Stimulated activated naive CD4-positive, alpha-beta T cell (primary cell): ENCODE measurements around the gene PLA2G4F.

Experiments
- DNase-seq, 6 experiments: peaks; one replicate each; lab custom pipeline; 2025; lab: John Stamatoyannopoulos, UW

PLA2G4F gene, protein sequence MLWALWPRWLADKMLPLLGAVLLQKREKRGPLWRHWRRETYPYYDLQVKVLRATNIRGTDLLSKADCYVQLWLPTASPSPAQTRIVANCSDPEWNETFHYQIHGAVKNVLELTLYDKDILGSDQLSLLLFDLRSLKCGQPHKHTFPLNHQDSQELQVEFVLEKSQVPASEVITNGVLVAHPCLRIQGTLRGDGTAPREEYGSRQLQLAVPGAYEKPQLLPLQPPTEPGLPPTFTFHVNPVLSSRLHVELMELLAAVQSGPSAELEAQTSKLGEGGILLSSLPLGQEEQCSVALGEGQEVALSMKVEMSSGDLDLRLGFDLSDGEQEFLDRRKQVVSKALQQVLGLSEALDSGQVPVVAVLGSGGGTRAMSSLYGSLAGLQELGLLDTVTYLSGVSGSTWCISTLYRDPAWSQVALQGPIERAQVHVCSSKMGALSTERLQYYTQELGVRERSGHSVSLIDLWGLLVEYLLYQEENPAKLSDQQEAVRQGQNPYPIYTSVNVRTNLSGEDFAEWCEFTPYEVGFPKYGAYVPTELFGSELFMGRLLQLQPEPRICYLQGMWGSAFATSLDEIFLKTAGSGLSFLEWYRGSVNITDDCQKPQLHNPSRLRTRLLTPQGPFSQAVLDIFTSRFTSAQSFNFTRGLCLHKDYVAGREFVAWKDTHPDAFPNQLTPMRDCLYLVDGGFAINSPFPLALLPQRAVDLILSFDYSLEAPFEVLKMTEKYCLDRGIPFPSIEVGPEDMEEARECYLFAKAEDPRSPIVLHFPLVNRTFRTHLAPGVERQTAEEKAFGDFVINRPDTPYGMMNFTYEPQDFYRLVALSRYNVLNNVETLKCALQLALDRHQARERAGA

DNA sequence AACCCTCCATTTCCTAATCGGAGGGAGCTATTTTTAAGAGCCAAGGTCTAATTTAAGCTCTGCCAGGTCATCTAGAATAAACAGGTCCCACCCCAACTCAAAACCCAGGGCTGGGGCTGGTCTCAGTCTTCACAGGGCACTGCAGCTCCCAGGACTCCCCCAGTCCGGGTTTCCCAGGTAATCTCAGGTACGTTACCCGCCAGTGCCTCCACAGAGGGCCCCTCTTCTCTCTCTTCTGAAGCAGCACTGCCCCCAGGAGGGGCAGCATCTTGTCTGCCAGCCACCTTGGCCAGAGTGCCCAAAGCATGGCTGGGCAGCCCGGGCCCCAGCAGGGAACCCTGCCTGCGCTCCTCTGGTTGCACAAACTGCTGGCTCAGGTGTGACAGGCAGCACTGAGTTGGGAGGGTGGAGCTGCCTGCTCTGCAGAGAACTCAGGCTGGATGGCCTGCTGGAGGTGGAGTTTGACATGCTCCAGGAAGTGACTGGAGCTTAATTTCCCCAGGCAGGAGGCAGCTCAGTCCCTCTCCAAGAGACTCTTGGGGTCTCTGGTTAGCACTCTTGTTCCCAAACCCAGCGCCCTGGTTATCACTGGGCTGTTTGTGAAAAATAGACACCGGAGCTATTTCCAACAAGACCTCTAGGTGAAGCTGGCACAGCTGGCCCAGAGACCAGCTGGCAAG is at the start of gene PLA2G4F:
Gene PLA2G4F (minus strand): TSS at position 394 of the 680 bp plus-strand sequence. CDS start 87 bp downstream, at position 307.
- no peak for DNase-seq

DNA sequence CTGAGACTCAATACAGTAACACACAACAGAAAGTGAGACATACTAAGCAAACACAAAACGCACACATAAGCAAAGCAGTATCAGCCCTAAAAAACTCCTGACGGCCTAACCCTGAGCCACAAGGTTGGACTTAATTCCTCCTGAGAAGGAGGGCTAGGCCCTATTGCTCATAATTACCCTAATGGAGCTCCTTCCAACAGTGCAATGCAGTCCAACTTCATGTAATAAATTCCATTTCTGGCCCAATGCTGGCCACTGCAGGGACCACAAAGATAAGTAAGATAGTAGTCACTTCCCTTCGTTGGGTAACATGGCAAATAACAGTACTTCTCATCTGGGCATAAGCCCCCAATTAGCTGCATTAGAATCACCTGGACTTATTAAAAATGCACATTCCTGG is 47.5 kb upstream of the PLA2G4F start:
- DNase-seq = no peak

DNA sequence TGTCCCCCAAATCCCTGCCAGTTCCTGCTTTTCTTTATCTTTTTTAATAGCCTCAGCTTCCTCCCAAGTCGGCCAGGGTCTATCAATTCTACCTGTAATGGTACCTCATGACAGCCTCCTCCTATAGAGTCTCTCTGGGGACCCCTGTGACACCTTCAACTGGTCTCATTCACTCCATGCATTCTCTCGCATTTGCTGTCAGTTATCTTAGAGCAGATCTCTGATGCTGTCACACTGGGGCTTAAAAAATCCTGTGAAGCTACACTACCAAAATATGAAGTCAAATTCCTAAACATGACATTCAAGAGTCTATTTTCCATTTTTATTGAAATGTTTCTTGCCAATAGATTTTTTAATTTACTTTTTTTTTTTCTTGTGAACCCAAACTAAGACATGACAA is 46.2 kb upstream of the PLA2G4F start:
- no peak for DNase-seq

DNA sequence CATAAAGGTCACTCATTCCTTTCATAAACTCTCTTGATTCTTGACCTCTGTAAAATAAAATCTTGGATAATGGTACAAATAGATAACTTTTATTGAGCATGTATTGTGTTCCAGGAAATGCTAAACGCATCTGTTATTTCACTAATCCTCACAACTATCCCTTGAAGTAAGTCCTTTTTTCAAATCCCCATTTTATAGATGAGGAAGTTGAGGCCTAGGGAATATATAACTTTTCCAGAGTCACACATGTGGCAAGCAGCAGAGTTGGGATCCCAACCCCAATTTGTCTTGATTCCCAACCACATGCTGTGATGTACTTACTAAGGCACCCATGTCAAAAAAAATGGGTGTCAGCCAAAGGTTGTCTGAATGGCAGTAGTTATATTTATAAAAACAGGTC is 45.4 kb upstream of the PLA2G4F start:
- DNase-seq = no peak

DNA sequence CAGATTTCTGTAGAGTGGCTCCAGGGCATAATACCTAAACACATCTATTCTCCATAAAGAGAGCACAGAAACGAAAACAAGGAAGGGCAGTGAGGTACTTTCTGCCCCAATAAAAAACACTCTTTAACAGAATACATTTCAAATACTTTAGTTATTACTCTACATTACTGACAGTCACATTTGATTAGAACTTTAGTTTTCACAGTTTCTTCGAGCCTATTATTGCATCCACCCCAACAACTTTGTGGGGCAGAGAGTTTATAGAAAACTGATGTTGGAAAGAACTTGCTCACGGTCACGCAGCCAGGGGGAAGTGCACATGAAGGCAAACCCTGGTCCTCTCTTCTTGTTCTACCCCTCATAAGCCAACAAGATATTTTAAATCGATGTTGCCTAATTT is 42.7 kb upstream of the PLA2G4F start:
- no peak for DNase-seq

DNA sequence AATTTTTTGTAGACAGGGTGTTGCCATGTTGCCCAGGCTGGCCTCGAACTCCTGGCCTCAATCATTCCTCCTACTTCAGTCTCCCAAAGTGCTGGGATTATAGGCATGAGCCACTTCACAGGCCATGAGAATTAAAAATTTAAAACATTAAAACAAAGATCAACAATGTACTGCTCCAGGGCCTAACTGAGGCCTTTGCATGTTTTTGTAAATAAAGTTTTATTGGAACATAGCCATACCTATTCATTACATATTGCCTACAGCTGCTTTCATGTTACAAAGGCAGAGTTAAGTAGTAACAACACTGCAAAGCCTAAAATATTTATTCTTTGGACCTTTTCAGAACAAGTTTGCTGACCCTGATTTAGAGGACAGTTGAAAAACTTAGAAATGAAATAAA is 42.1 kb upstream of the PLA2G4F start:
- no peak for DNase-seq

DNA sequence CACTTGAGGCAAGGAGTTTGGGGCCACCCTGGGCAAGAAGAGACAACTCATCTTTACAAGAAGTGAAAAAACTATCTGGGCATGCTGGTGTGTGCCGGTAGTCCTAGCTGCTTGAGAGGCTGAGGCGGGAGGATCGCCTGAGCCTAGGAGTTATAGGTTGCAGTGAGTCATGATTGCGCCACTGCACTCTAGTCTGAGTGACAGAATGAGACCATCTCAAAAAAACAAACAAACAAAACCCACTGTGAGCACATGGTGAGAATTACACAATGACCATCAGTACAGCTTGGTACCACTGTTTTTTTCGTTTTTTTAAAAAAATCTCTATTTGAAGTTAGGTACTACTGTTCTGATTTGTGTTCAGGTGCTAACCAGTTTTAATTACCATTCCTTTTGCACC is 38.1 kb upstream of the PLA2G4F start:
- DNase-seq = no peak

DNA sequence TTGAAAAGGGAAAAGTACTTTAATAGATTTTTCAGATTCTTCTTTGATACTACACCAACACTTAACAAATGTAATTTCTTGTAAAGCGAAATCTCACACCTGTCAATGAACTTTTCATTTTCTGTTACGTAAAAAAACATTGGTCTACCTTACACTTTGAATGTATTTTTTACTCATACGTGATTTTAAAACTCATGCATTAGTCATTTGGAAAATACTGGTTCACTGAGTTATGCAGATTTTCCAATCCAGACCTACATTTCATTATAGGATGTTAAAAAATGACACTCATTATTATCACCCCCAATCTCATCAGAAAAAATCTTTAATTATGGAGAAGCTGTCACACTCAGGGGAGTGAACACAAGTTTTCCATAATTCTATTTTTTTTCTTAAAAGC is 36.9 kb upstream of the PLA2G4F start:
- DNase-seq = no peak

DNA sequence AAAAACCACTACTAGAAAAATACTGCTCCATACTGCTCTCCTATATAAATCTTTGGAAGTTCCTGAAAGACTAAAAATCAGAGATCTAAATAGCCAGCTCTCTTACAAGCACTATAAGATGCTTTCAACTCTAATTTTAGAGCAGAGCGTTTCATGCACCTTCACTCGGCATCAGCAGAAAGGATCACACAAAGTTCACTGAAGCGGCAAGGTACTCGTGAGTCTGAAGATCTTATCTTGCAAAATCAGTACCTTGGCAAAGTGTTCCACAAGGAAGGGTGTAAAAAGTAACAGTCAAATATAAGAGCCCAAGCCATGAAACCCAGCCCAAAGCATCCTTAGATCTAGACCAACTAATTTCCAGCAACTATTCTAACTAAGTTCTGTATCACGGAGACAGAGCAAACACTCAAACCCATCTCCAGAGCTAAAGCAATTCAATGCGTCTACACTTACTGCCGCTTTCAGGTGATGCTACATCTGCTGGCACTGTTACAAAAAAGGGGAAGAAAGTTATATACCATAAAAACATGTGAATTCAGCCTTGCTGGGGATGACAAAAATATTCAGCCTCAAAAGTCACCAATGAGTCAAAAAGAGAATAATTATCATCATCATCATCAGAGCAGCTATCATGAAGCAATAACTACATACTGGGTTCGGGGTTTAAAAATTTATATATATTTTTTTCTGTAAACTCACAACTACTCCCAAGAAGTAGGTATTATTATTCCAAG is 35.3 kb upstream of the PLA2G4F start:
- no peak for DNase-seq

DNA sequence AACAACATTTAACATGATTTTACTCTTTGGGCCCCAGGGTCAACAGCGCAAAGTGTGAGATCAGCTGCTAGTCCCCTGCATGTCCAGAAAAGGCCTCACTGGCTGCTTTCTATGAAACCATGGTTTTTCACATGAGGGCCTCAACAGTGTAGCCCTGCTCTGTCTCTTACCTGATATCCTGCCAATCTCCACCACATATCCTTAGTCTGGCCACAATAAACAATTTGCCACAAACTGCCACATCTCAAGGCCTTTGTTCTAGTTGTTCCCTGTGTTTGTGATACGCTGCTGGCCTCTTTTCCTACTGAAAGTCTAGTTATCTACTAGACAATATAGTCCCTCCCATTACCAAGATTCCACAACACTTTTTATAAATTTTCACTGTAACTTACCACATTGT is 33.9 kb upstream of the PLA2G4F start:
- DNase-seq = no peak

DNA sequence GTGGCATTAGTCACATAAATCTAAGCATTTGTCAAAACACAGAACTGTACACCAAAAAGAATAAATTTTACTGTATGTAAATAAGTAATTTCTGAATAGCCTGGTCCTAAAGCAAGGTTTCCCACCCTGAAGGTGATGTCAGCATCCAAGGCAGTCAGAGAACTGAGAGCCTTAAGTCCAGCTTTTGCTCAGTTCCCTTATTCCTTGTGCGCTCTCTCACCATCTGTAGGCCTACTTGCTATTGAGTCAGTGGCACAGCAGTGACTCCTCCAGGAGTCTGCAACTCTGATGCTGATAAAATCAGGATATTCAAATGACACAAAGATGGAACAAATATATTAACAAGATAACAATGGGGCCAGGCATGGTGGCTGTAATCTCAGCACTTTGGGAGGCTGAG is 29.4 kb upstream of the PLA2G4F start:
- no peak for DNase-seq

DNA sequence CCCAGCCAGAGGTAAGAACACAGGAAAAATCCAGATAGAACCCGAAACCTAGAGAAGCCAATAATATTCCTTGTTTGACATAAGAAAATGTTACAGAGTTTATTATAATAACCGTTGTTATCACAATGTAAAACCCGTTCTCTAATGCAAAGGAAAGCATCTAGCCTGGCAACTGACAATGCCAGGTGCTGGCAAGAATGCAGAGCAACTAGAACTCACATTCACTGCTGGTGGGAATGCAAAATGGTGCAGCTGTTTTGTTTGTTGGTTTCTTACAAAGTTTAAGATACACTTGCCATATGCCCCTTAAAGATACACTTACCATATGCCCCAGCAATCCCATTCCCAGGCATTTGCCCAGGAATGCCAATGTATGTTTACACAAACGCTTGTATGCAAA is 28.3 kb upstream of the PLA2G4F start:
- no peak for DNase-seq

DNA sequence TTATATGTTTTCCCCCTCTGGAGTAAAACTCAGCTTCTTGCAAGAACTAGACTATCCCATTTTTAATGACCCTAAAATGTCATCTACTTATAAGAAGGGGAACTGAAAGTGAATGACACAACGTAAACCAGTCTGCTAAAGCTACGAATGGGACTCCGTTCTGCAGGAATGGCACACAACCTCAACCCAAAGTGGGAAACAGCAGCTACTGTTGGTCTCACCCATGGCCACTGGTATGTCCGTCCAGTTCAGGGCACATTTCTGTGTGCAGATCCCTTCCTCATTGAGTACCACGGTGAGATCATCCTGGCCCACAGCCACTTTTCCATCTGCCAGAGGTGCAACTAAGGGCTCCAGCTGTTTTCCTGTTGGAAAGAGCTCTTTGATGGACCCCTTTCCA is 27.9 kb upstream of the PLA2G4F start:
- DNase-seq = no peak

DNA sequence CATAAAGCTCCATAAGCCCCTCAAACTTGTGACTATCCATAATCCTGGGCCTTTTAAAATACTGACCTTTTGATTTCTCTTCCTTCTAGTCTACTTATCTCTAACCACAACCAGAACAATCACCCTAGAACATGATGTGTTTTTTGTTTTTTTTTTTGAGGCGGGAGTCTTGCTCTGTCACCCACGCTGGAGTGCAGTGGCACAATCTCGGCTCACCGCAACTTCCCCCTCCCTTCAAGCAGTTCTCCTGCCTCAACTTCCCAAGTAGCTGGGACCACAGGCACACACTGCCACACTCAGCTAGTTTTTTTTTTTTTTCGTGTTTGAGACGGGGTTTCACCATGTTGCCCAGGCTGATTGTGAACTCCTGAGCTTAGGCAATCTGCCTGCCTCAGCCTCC is 26.5 kb upstream of the PLA2G4F start:
- DNase-seq = no peak

DNA sequence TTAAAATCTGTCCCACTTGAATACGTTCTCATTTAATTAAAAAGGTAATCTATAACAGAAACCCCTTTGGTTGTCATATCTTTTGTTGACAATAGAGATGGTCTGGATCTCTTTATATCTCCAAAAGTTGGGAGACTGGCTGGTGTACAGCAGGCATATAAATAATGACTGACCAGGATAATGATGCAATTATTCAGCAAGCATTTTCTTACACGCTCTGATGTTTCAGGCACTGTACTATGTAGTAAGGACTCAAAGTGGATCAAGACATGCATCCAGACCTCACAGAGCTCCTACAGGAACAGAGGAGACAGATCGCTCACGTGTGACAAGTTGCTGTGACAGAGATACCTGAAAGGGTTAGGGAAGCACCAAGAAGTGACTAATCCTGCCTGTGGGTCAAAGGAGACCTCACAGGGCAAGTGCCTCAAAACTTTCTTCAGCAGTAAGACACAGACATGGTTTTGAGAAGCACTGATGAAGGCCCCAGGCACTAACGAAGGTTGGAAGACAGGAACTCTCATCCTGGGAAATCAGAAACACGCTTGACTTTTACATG is 26.0 kb upstream of the PLA2G4F start:
- DNase-seq = no peak

DNA sequence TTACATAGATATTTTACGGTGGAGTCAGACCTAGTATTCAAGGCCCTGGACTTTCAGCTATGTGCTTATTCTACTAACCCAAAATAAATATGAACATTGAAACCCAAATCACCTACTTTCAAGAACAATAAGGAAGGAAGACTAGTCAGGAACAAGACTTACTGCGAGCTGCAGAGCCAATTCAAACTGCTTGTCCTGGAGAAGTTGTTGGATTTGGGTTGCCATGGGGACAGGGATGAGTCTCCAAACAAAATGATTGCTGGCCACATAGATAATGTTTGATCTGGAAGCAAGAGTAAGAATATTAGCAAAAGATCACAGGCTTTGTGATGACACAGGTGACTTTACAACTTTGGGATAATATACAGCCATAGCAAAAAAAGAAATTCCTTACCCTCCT is 21.6 kb upstream of the PLA2G4F start:
- DNase-seq = no peak

DNA sequence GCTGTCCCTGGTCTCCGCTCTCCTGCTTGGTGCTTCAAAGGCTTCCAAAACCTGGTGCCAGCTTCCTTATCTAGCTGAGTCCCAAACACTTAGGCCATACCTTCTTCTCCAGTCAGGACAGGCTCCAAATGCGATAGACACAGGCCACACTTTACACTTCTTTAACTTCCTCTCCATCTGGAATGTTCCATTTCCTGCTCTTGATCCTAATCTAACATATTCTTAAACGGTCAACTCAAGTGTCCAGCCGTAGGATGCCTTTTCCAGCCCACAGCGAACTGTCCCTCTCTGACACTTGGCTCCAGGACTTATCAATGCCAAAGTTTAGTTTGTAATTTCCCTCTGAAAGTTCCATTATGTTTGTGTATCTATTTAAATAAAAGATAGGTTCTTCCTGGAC is 19.2 kb upstream of the PLA2G4F start:
- DNase-seq = no peak

DNA sequence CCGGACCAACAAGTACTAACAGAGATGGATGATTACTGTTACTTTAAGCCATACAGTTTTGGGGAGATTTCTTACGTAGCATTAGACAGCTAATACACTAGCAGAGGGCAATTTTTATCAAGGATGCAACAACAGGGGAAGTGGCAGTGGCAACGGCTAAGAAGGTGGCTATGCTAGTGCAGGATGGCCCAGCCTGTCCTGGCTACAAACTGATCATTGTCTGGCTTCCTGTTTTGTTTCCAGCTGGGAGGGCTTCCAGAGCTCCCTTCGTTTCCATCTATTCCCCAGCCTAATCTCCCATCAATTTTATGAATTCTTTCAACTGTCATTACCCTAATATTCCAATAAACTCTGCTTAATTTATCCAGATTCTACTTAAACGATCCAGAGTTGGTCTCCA is 16.0 kb upstream of the PLA2G4F start:
- no peak for DNase-seq

DNA sequence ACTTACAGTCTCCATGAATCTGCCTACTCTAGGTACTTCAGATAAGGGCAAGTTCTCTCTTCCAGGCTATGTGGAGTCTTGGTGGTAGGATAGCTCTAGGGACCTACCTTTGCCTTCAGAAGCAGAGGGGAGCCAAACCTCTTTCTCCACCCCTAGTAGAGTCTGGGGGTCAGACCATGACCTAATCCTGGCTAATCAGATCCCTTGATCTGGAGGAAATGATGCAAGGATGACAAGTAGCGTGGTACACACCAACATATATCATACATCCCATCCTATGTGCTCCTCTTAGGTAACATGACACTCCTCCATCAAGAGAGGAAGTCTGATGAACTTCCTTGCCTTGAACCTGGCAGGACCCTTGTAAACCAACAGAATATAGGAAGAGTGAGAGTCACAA is 15.4 kb upstream of the PLA2G4F start:
- DNase-seq = no peak

DNA sequence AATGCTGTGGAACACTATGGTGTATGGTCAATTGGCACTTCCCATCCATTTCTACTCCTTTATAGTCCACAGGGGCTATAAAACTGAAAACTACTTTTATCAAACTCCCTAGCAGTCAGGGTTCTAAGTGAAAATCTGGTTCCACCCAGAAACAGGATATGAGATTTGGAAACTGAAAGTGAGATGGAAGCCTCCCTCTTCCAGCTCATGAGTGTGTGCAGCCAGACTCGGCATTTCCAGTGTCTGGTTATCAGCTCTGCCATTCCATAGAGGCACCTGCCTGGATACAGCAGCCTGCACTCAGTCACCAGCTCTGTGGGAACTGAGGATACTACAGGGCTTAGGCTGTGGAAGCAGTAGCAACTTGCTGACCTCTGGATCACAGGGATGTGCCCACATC is 14.7 kb upstream of the PLA2G4F start:
- DNase-seq = no peak

DNA sequence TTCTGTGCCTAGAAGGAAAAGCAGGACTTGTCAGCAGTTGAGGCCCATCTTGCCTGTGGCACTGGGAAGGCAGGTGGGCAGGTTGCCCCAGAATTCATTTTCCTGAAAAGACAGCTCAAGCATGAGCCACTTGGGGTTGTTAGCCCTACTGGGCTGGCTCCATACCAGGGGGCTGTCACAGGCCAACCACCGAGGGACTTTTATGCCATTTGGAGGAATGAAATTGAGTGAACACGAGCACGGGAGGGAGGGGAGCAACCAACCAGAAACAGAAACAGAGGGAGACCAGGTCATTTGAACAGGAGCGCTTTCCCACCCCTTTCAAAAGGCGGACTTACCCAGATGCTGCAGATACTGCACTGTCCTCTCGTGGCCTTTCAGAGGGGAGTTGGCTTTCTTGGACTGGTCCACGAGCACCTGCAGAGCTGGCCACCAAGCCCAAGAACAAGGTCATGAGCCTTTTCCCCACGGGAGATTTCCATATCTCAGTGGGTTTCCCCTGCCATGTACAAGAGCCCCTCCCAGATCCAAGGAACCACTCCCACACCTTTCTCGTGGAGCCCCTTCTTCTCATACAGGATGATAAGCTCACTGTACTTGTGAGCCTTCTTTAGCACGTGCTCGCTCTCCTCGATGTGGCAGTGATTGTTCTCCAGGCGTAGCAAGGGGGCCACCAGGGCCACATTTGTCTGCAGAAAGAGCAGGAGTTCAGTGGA is 9.9 kb upstream of the PLA2G4F start:
- no peak for DNase-seq
